NCI-H524 (cell line): ENCODE measurements around the gene XYLT2.

ENCODE experiments used
- DNase-seq, 2 experiments: peaks; one replicate each; lab custom pipeline; 2025; lab: John Stamatoyannopoulos, UW

The XYLT2 gene

DNA sequence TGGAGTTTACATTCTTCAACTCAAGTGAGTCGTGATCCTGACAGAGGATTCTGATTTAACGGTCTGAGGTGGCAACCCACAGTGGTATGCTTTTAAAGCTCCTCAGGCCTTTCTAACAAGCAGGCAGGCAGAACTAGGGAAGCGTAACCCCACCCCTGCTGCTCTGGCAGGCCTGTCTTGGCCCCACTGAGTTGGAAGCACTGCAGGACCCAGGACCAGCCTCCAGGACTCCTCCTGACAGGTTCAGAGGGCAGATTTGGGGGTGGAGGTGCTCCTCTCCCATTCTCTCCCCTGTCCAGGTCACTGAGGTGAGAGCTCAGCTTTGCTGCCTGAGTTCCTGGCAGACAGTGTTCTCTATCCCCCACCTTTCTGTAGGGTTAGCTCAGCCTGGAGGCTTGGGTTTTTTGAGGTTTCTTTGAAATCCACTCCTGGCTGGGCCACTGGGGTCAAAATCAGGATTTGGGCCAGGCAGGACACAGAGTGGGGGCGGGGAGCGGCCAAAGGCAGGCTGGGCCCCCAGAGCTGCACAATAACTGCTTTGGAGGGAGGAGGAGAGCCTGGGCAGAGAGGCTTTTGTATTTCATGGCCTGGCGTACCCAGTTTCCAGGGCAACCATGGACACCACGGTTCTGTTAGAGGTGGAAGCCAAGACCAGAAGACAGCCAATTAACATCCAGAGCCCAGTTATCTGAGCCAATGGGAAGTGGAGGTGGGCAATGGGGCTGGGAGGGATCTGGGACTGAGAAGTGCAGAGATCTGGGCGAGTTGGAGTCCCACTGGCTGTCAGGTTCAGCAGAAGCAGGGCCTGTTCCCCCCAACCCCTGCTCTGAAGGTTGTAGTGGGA is 17.5 kb downstream of the XYLT2 start:
- no peak for DNase-seq

- DNase-seq, result no peak
Observed at GRCh38 chr17:50364061-50364458, 18.1 kb downstream of the XYLT2 start.

- peak in 1 of 2 experiments; percentile 24 for DNase-seq
Observed at GRCh38 chr17:50364715-50365114, 18.8 kb downstream of the XYLT2 start.

- peak; percentile 79 to 92 for DNase-seq
Observed at GRCh38 chr17:50365165-50365564, 19.2 kb downstream of the XYLT2 start.

- DNase-seq, result peak in 1 of 2 experiments; percentile 52
Observed at GRCh38 chr17:50365649-50366393, 19.9 kb downstream of the XYLT2 start.

- no peak for DNase-seq
Observed at GRCh38 chr17:50367401-50367800, 21.5 kb downstream of the XYLT2 start.

DNA sequence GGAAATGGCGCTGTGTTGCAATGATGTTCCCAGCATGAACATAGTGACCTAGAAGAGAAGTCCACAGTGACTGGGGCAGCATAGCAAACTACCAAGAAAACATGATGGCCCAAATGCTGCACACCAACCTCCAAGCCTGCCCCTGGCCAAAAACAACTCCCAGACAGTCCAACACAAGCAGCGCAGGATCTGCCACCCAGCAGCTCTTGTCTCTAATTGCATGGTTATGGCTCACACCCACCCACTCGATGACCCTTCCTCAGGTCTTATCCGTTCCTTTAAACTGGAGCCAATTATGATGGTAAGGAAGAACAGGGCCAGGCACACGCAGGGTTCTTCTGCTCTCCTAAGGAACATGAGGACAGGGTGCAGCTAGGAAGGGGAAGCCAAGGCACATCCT is 24.1 kb downstream of the XYLT2 start:
- no peak for DNase-seq

DNA sequence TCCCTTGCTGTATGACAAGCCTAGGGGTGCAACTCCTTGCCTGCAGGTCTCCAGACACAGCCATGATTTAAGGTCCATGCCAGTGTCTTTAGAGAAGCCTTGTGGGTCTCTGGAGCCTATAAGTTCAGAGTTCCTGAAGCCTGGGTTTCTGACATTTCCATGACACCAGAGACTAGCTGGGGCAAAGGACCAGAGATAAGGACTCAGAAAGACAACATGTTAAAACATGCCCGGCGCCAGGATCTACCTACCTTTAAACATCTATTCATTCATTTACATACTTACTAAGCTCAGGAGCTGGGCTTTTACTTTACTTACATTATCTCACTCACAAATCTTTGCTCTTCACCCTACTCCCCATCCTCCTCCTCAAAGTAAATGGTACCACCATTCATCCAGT is 25.6 kb downstream of the XYLT2 start:
- no peak for DNase-seq

DNA sequence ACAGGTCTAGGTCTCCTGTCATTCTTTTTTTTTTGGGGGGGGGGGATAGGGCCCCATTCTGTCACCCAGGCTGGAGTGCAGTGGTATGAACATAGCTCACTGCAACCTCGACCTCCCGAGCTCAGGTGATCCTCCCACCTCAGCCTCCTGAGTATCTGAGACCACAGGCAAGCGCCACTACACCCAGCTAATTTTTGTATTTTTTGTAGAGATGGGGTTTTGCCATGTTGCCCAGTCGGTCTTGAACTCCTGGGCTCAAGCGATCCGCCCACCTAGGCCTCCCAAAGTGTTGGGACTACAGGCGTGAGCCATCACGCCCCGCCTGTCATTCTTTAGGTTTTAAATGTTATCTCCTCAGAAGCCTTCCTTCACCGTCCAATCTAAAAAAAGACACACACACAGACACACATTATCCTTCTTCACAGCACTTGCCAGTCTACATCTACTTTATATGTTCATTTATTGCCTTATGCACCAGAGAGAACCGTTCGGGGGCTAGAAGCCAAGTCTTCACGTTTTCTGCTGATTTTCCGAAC is 26.4 kb downstream of the XYLT2 start:
- DNase-seq, result no peak

- peak; percentile 92 to 95 for DNase-seq
Observed at GRCh38 chr17:50372758-50373556, 27.0 kb downstream of the XYLT2 start, which contains the start of the genes EME1 and MRPL27. Gene EME1 (plus strand): TSS chr17:50373229. CDS start chr17:50375209, 1,980 bp downstream. Gene MRPL27 (minus strand): TSS chr17:50373184. CDS start chr17:50373170, 14 bp downstream.

- no peak for DNase-seq
Observed at GRCh38 chr17:50373705-50374104, 27.8 kb downstream of the XYLT2 start.

DNA sequence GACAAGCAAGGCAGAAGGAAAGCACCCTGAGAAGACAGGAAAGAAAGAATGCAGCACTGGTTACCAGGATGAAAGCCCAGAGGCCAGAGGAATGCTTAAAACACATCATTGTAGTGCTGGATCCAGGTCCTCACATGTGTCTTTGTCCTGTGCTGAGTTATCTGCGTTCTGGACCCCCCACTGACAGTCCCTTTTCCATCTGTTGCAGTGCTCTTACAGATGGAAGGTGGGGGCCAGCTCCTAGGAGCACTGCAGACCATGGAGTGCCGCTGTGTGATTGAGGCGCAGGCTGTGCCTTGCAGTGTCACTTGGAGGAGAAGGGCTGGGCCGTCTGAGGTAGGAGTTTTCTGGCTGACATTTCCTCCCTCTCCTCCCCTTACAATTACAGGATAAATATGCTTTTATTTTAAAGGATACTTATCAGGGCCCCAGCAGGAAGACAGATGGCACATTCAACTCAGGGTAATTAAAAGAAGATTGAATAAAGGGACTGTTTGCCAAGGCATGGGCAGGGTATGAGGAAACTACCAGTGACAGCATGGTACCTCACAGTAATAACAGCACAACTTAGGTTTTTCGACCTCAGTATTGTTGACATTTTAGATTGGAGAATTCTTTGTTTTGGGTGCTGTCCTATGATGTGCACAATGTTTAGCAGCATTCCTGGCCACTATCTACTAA is 30.1 kb downstream of the XYLT2 start:
- DNase-seq, result peak; percentile 90 to 91

GRCh38 chr17:50379351-50380132 is 33.6 kb downstream of the XYLT2 start:
- DNase-seq, result no peak

- peak in 1 of 2 experiments; percentile 12 for DNase-seq
Observed at GRCh38 chr17:50380369-50381259, 34.7 kb downstream of the XYLT2 start.

- no peak for DNase-seq
Observed at GRCh38 chr17:50381260-50381815, 35.4 kb downstream of the XYLT2 start.

DNA sequence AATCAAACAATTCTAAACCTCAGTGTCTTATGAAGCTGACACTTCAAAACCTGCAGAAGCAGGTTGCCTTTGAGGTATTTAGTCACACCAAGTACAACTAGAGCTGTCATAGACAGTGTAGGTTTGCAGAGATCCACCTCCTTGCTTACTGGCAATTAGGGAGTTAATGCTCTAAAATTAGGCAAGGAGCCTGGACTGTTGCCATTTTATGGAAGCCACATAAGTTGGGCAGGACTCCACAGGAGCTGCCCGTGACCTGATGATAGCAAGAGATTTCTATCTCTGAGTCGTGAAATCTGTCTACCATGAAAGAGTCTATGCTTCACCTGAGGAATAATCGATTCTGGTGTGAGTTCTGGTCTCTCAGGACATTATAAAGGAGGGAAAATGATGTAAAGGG is 36.0 kb downstream of the XYLT2 start:
- no peak for DNase-seq

- no peak for DNase-seq
Observed at GRCh38 chr17:50382931-50383330, 37.0 kb downstream of the XYLT2 start.

GRCh38 chr17:50386510-50386909 is 40.6 kb downstream of the XYLT2 start:
- DNase-seq, result no peak

- no peak for DNase-seq
Observed at GRCh38 chr17:50388728-50389127, 42.8 kb downstream of the XYLT2 start.
